KMS-11 (cell line): Measurements from ENCODE around the gene DTD2.

Experiments used
- H2AFZ ChIP-seq: fragments of 200-600 bp; sonication (generic); 2 replicates; pipeline ENCODE4 v1.6.1; 2016; ENCODE audit warnings: antibody characterized with exemption, mixed run types, low read depth
- H3K27ac ChIP-seq: fragments of 200-600 bp; sonication (generic); 2 replicates; pipeline ENCODE4 v1.6.1; 2016; ENCODE audit warnings: mild to moderate bottlenecking, mixed run types
- H3K27me3 ChIP-seq: fragments of 200-600 bp; sonication (generic); 2 replicates; pipeline ENCODE4 v1.6.1; 2017; ENCODE audit warnings: mild to moderate bottlenecking, low read depth, mixed run types, moderate library complexity; ENCODE audit not compliant: insufficient read depth
- H3K36me3 ChIP-seq: fragments of 200-600 bp; sonication (generic); 2 replicates; pipeline ENCODE4 v1.6.1; 2017; ENCODE audit warnings: mild to moderate bottlenecking, mixed run types; ENCODE audit not compliant: insufficient read depth
- H3K4me1 ChIP-seq: fragments of 200-600 bp; sonication (generic); 2 replicates; pipeline ENCODE4 v1.6.1; 2016; ENCODE audit warnings: mild to moderate bottlenecking, low read depth, mixed run types; ENCODE audit not compliant: poor library complexity, severe bottlenecking
- H3K4me2 ChIP-seq: fragments of 200-600 bp; sonication (generic); 2 replicates; pipeline ENCODE4 v1.7.0; 2016; ENCODE audit warnings: mild to moderate bottlenecking, mixed run types
- H3K4me3 ChIP-seq: fragments of 200-600 bp; sonication (generic); IDR thresholded peaks from 2 replicates; pipeline ENCODE4 v1.6.1; 2017; ENCODE audit warnings: low read depth, low read length, mixed read lengths; ENCODE audit not compliant: insufficient read depth
- H3K79me2 ChIP-seq: fragments of 200-600 bp; sonication (generic); 2 replicates; pipeline ENCODE4 v1.6.1; 2016; ENCODE audit warnings: low read depth, mixed run types; ENCODE audit not compliant: insufficient read depth
- H3K9ac ChIP-seq: fragments of 200-600 bp; sonication (generic); 2 replicates; pipeline ENCODE4 v1.6.1; 2016; ENCODE audit warnings: mild to moderate bottlenecking, mixed run types
- H4K20me1 ChIP-seq: fragments of 200-600 bp; sonication (generic); 2 replicates; pipeline ENCODE4 v1.6.1; 2016; ENCODE audit warnings: mild to moderate bottlenecking, mixed run types; ENCODE audit not compliant: insufficient read depth
- CTCF ChIP-seq: fragments of 200-600 bp; sonication (generic); conservative IDR thresholded peaks from 2 replicates; pipeline ENCODE4 v1.6.1; 2017; ENCODE audit warnings: low read depth, mild to moderate bottlenecking, antibody characterized with exemption, low read length, moderate library complexity, mixed read lengths

Gene DTD2

GRCh38 chr14:31489691-31490090, 32.4 kb upstream of the DTD2 start:
- no peaks in the 10 kb centered on the region for H4K20me1 ChIP-seq
- no peaks in the 10 kb centered on the region for H3K27me3 ChIP-seq
- no peak for TF ChIP-seq CTCF
- H3K36me3 ChIP-seq, result no peaks in the 10 kb centered on the region
- no peak overlapping the region for H3K9ac ChIP-seq
- H2AFZ ChIP-seq, result no peak overlapping the region
- H3K4me3 ChIP-seq, result no peak overlapping the region
- H3K27ac ChIP-seq, result no peak overlapping the region
- no peak overlapping the region for H3K4me2 ChIP-seq
- no peaks in the 10 kb centered on the region for H3K79me2 ChIP-seq
- no peaks in the 10 kb centered on the region for H3K4me1 ChIP-seq

- Histone ChIP-seq H2AFZ (no peak within 1 kb of the TSS), H3K4me3 (no peak within 1 kb of the TSS), H3K27ac (no peak within 1 kb of the TSS), H4K20me1 (no peaks in the 10 kb centered on the region), H3K79me2 (no peaks in the 10 kb centered on the region), H3K9ac (no peak within 1 kb of the TSS), H3K36me3 (no peaks in the 10 kb centered on the region), H3K4me2 (no peak within 1 kb of the TSS), H3K4me1 (no peaks in the 10 kb centered on the region), H3K27me3 (no peaks in the 10 kb centered on the region)
- no peak for TF ChIP-seq CTCF
Observed at GRCh38 chr14:31487886-31488285, 30.6 kb upstream of the DTD2 start, which contains the start of gene GPR33. GPR33 (minus strand) TSS chr14:31488039; CDS start chr14:31483965, 4,074 bp downstream.

GRCh38 chr14:31486764-31487163, 29.5 kb upstream of the DTD2 start:
- Histone ChIP-seq H3K9ac (no peak overlapping the region), H3K4me3 (no peak overlapping the region), H4K20me1 (no peaks in the 10 kb centered on the region), H3K4me2 (no peak overlapping the region), H3K27me3 (no peaks in the 10 kb centered on the region), H3K27ac (no peak overlapping the region), H2AFZ (no peak overlapping the region), H3K4me1 (no peaks in the 10 kb centered on the region), H3K36me3 (no peaks in the 10 kb centered on the region), H3K79me2 (no peaks in the 10 kb centered on the region)
- TF ChIP-seq CTCF, result no peak

GRCh38 chr14:31484754-31485153, 27.4 kb upstream of the DTD2 start:
- H3K27ac ChIP-seq, result no peak overlapping the region
- H3K27me3 ChIP-seq, result no peaks in the 10 kb centered on the region
- H3K36me3 ChIP-seq, result no peaks in the 10 kb centered on the region
- H3K79me2 ChIP-seq, result no peaks in the 10 kb centered on the region
- H3K4me3 ChIP-seq, result no peak overlapping the region
- TF ChIP-seq CTCF, result no peak
- no peak overlapping the region for H3K4me2 ChIP-seq
- no peaks in the 10 kb centered on the region for H4K20me1 ChIP-seq
- no peaks in the 10 kb centered on the region for H3K4me1 ChIP-seq
- H3K9ac ChIP-seq, result no peak overlapping the region
- H2AFZ ChIP-seq, result no peak overlapping the region

- Histone ChIP-seq H3K27ac (no peak overlapping the region), H4K20me1 (no peaks in the 10 kb centered on the region), H3K79me2 (no peaks in the 10 kb centered on the region), H3K4me1 (no peaks in the 10 kb centered on the region), H3K4me3 (no peak overlapping the region), H3K4me2 (no peak overlapping the region), H3K9ac (no peak overlapping the region), H2AFZ (no peak overlapping the region), H3K36me3 (no peaks in the 10 kb centered on the region), H3K27me3 (no peaks in the 10 kb centered on the region)
- TF ChIP-seq CTCF, result no peak
Observed at GRCh38 chr14:31480156-31480555, 22.9 kb upstream of the DTD2 start.
